HepG2 (cell line): Measurements from ENCODE around the gene SPHK2. TPM values are rescaled to one million over a fixed set of nuclear protein-coding genes. Genes with fewer than 3 reads are reported as not detected.

Source experiments
- GMEB2 ChIP-seq: IDR thresholded peaks from 2 replicates; pipeline ENCODE4 v1.6.1; 2016; ENCODE audit warnings: missing biosample characterization, missing genetic modification reagents, low read depth
- MAZ ChIP-seq, 2 experiments: sonication (generic) in 1 of 2; formaldehyde crosslinking in 1 of 2; IDR thresholded peaks; 2 replicates each; pipeline versions ENCODE4 v1.5.0 to v1.6.1; 2012 to 2020; ENCODE audit warnings: low read depth in 2 of 2, mild to moderate bottlenecking in 2 of 2, borderline replicate concordance in 1 of 2, improper control_type of control experiment in 1 of 2, low read length in 1 of 2, missing genetic modification reagents in 1 of 2, moderate library complexity in 1 of 2
- MXI1 ChIP-seq: IDR thresholded peaks from 3 replicates; pipeline ENCODE4 v1.6.1; 2012; ENCODE audit warnings: low read depth, low read length, inconsistent platforms, borderline replicate concordance
- RBFOX2 ChIP-seq: fragments of 200-400 bp; formaldehyde crosslinking; IDR thresholded peaks from 2 replicates; pipeline ENCODE4 v1.6.1; 2017; ENCODE audit warnings: low read depth, mild to moderate bottlenecking, low read length
- RXRB ChIP-seq: IDR thresholded peaks from 2 replicates; pipeline ENCODE4 v1.6.1; 2016; ENCODE audit warnings: borderline replicate concordance, missing genetic modification reagents, missing compliant biosample characterization
- ZBTB7A ChIP-seq: sonication (generic); formaldehyde crosslinking; IDR thresholded peaks from 2 replicates; pipeline ENCODE4 v1.8.0; 2022; ENCODE audit warnings: mild to moderate bottlenecking, missing genetic modification reagents
- ZFP36L2 ChIP-seq: sonication (generic); formaldehyde crosslinking; IDR thresholded peaks from 2 replicates; pipeline ENCODE4 v1.4.0; 2020; ENCODE audit warnings: missing genetic modification reagents
- ZNF441 ChIP-seq: sonication (generic); formaldehyde crosslinking; IDR thresholded peaks from 2 replicates; pipeline ENCODE4 v1.7.0; 2021; ENCODE audit warnings: missing genetic modification reagents, borderline replicate concordance
- ZNF484 ChIP-seq: sonication (generic); formaldehyde crosslinking; IDR thresholded peaks from 2 replicates; pipeline ENCODE4 v1.5.1; 2020; ENCODE audit warnings: mild to moderate bottlenecking, low read depth, missing genetic modification reagents, borderline replicate concordance
- ZNF562 ChIP-seq: sonication (generic); formaldehyde crosslinking; IDR thresholded peaks from 2 replicates; pipeline ENCODE4 v1.8.0; 2022; ENCODE audit warnings: missing genetic modification reagents, borderline replicate concordance
- ZNF577 ChIP-seq: sonication (generic); formaldehyde crosslinking; IDR thresholded peaks from 2 replicates; pipeline ENCODE4 v1.4.0; 2020; ENCODE audit warnings: mild to moderate bottlenecking, low read depth, missing genetic modification reagents, borderline replicate concordance
- ZNF839 ChIP-seq: sonication (generic); formaldehyde crosslinking; IDR thresholded peaks from 2 replicates; pipeline ENCODE4 v1.4.0; 2020; ENCODE audit warnings: missing genetic modification reagents, mild to moderate bottlenecking, borderline replicate concordance
- ZSCAN30 ChIP-seq: sonication (generic); formaldehyde crosslinking; IDR thresholded peaks from 2 replicates; pipeline ENCODE4 v1.5.0; 2020; ENCODE audit warnings: mild to moderate bottlenecking, missing genetic modification reagents
- polyA plus RNA-seq, 8 experiments: library from polyadenylated mRNA; depleted of rRNA in 3 of 8; stranded (reverse) in 7 of 8; unstranded in 1 of 8; fragments of >200 nt; fragmentation: Illumina TruSeq in 4 of 8; extraction: Trizol in 4 of 8; gene quantifications; 2 replicates each; pipeline versions ENCODE4 v1.2.1 to v1.2.3, GENCODE V29; 2011 to 2016; ENCODE audit warnings: low read depth in 4 of 8, missing spikeins in 1 of 8, mixed read lengths in 1 of 8; ENCODE audit not compliant: insufficient read depth in 1 of 8
- total RNA-seq, 5 experiments: library from RNA; depleted of rRNA; stranded (reverse); fragments of >200 nt; fragmentation: Illumina TruSeq; extraction: Trizol; gene quantifications; 2 replicates each; pipeline ENCODE4 v1.2.3, GENCODE V29; 2016; ENCODE audit warnings: low read depth in 1 of 5
- TF ChIP-seq, protein P1 (sequence below): sonication (generic); formaldehyde crosslinking; IDR thresholded peaks from 2 replicates; pipeline ENCODE4 v1.9.0; 2021; ENCODE audit warnings: mild to moderate bottlenecking, missing genetic modification reagents
- TF ChIP-seq, protein P2 (sequence below): sonication (generic); formaldehyde crosslinking; IDR thresholded peaks from 2 replicates; pipeline ENCODE4 v1.9.0; 2021; ENCODE audit warnings: missing genetic modification reagents, mild to moderate bottlenecking, borderline replicate concordance
- TF ChIP-seq, protein P3 (sequence below): sonication (generic); formaldehyde crosslinking; IDR thresholded peaks from 2 replicates; pipeline ENCODE4 v1.4.0; 2020; ENCODE audit warnings: low read depth, missing genetic modification reagents

The SPHK2 gene
- total and polyA plus RNA-seq, 2 of the 13 experiments (the other 11 are each of a cell fraction or from before 2014, with no cell fraction given), result 2.9 to 14.4 TPM

DNA sequence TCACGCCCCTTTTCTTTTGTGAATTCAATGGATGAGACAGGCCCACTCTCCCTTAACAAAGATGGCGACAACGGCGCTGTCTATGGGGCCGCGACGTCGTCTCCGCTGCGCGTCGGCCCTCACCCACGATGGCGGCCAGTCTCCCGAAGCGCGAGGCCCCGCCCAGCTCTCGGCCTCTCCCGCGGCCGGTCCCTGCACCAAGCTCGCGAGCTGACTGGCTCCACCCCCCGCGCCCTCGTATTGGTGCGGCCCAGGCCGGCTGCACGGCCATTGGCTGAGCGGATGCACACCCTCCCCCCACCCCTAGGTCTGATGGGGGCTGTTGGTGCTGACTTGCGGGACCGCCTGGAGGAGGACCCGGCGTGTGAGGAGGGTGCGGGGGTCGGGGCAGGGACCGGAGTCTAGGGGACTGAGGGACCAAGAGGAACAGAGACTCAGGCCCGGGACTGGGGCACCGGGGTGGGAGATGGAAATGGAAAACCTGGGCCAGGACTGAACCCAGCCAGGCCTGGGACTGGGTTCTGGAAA lies 4.8 kb downstream of the SPHK2 start (continued):
- TF ChIP-seq GMEB2 (CRISPR knock-in tag) (0 out of 2 replicates have a peak, but pooled peaks have one; percentile 55), ZNF441 (no peak), ZNF562 (CRISPR knock-in tag) (no peak), ZNF839 (CRISPR knock-in tag) (no peak), ZNF577 (CRISPR knock-in tag) (no peak), ZFP36L2 (CRISPR knock-in tag) (no peak), MAZ (IDR thresholded peaks at IDR 0.05; ENCODE audit: borderline replicate concordance, low read depth, low read length) (peak; percentile 35; the same call in 1 of the 2 replicates), MAZ (CRISPR knock-in tag; IDR thresholded peaks at IDR 0.05; ENCODE audit: low read depth) (no peak), MXI1 (peak; percentile 48; the same call in 1 of the 3 replicates), RXRB (CRISPR knock-in tag) (no peak), ZSCAN30 (no peak), RBFOX2 (peak; percentile 69), ZBTB7A (CRISPR knock-in tag) (no peak), ZNF484 (CRISPR knock-in tag) (no peak)
- TF ChIP-seq, protein P1, sequence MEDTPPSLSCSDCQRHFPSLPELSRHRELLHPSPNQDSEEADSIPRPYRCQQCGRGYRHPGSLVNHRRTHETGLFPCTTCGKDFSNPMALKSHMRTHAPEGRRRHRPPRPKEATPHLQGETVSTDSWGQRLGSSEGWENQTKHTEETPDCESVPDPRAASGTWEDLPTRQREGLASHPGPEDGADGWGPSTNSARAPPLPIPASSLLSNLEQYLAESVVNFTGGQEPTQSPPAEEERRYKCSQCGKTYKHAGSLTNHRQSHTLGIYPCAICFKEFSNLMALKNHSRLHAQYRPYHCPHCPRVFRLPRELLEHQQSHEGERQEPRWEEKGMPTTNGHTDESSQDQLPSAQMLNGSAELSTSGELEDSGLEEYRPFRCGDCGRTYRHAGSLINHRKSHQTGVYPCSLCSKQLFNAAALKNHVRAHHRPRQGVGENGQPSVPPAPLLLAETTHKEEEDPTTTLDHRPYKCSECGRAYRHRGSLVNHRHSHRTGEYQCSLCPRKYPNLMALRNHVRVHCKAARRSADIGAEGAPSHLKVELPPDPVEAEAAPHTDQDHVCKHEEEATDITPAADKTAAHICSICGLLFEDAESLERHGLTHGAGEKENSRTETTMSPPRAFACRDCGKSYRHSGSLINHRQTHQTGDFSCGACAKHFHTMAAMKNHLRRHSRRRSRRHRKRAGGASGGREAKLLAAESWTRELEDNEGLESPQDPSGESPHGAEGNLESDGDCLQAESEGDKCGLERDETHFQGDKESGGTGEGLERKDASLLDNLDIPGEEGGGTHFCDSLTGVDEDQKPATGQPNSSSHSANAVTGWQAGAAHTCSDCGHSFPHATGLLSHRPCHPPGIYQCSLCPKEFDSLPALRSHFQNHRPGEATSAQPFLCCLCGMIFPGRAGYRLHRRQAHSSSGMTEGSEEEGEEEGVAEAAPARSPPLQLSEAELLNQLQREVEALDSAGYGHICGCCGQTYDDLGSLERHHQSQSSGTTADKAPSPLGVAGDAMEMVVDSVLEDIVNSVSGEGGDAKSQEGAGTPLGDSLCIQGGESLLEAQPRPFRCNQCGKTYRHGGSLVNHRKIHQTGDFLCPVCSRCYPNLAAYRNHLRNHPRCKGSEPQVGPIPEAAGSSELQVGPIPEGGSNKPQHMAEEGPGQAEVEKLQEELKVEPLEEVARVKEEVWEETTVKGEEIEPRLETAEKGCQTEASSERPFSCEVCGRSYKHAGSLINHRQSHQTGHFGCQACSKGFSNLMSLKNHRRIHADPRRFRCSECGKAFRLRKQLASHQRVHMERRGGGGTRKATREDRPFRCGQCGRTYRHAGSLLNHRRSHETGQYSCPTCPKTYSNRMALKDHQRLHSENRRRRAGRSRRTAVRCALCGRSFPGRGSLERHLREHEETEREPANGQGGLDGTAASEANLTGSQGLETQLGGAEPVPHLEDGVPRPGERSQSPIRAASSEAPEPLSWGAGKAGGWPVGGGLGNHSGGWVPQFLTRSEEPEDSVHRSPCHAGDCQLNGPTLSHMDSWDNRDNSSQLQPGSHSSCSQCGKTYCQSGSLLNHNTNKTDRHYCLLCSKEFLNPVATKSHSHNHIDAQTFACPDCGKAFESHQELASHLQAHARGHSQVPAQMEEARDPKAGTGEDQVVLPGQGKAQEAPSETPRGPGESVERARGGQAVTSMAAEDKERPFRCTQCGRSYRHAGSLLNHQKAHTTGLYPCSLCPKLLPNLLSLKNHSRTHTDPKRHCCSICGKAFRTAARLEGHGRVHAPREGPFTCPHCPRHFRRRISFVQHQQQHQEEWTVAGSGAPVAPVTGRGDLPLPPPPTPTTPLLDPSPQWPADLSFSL (CRISPR knock-in tag), result no peak
- TF ChIP-seq, protein P2, sequence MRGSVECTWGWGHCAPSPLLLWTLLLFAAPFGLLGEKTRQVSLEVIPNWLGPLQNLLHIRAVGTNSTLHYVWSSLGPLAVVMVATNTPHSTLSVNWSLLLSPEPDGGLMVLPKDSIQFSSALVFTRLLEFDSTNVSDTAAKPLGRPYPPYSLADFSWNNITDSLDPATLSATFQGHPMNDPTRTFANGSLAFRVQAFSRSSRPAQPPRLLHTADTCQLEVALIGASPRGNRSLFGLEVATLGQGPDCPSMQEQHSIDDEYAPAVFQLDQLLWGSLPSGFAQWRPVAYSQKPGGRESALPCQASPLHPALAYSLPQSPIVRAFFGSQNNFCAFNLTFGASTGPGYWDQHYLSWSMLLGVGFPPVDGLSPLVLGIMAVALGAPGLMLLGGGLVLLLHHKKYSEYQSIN (CRISPR knock-in tag), result no peak
- TF ChIP-seq, protein P3, sequence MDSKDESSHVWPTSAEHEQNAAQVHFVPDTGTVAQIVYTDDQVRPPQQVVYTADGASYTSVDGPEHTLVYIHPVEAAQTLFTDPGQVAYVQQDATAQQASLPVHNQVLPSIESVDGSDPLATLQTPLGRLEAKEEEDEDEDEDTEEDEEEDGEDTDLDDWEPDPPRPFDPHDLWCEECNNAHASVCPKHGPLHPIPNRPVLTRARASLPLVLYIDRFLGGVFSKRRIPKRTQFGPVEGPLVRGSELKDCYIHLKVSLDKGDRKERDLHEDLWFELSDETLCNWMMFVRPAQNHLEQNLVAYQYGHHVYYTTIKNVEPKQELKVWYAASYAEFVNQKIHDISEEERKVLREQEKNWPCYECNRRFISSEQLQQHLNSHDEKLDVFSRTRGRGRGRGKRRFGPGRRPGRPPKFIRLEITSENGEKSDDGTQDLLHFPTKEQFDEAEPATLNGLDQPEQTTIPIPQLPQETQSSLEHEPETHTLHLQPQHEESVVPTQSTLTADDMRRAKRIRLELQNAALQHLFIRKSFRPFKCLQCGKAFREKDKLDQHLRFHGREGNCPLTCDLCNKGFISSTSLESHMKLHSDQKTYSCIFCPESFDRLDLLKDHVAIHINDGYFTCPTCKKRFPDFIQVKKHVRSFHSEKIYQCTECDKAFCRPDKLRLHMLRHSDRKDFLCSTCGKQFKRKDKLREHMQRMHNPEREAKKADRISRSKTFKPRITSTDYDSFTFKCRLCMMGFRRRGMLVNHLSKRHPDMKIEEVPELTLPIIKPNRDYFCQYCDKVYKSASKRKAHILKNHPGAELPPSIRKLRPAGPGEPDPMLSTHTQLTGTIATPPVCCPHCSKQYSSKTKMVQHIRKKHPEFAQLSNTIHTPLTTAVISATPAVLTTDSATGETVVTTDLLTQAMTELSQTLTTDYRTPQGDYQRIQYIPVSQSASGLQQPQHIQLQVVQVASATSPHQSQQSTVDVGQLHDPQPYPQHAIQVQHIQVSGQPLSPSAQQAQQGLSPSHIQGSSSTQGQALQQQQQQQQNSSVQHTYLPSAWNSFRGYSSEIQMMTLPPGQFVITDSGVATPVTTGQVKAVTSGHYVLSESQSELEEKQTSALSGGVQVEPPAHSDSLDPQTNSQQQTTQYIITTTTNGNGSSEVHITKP (CRISPR knock-in tag), result no peak; the same call in 1 of the 2 replicates
